GM21423 (cell line): Measurements from ENCODE around the gene CACNA1D.

Source experiments
- ATAC-seq: cut with Tn5 transposase; IDR thresholded peaks from one replicate; pipeline ENCODE4 v1.9.1; 2021; ENCODE audit warnings: mild to moderate bottlenecking, moderate library complexity; ENCODE audit not compliant: unreplicated experiment

CACNA1D gene

GRCh38 chr3:53677413-53677812, 183.0 kb downstream of the CACNA1D start:
- ATAC-seq: no peak

GRCh38 chr3:53680028-53680427, 185.6 kb downstream of the CACNA1D start:
- ATAC-seq: no peak

- no peak for ATAC-seq
Measured at GRCh38 chr3:53682807-53683206, 188.4 kb downstream of the CACNA1D start.

GRCh38 chr3:53688066-53688465, 193.7 kb downstream of the CACNA1D start:
- ATAC-seq: no peak

- no peak for ATAC-seq
Measured at GRCh38 chr3:53688989-53689388, 194.6 kb downstream of the CACNA1D start.

- ATAC-seq: no peak
Measured at GRCh38 chr3:53689681-53690080, 195.3 kb downstream of the CACNA1D start.

- ATAC-seq: no peak
Measured at GRCh38 chr3:53690521-53690920, 196.1 kb downstream of the CACNA1D start.

- no peak for ATAC-seq
Measured at GRCh38 chr3:53691349-53691748, 196.9 kb downstream of the CACNA1D start.

GRCh38 chr3:53691885-53692284, 197.5 kb downstream of the CACNA1D start:
- no peak for ATAC-seq

GRCh38 chr3:53693451-53693850, 199.0 kb downstream of the CACNA1D start:
- no peak for ATAC-seq

GRCh38 chr3:53694046-53694445, 199.6 kb downstream of the CACNA1D start:
- ATAC-seq: no peak

- ATAC-seq: no peak
Measured at GRCh38 chr3:53694666-53695323, 200.4 kb downstream of the CACNA1D start.

- ATAC-seq: no peak
Measured at GRCh38 chr3:53695324-53695690, 200.9 kb downstream of the CACNA1D start.

GRCh38 chr3:53696401-53697172, 202.2 kb downstream of the CACNA1D start:
- ATAC-seq: no peak

GRCh38 chr3:53700441-53700840, 206.0 kb downstream of the CACNA1D start:
- no peak for ATAC-seq

- no peak for ATAC-seq
Measured at GRCh38 chr3:53702776-53703530, 208.5 kb downstream of the CACNA1D start.

- no peak for ATAC-seq
Measured at GRCh38 chr3:53703630-53704362, 209.4 kb downstream of the CACNA1D start.

GRCh38 chr3:53704363-53704725, 209.9 kb downstream of the CACNA1D start:
- no peak for ATAC-seq

GRCh38 chr3:53705024-53705745, 210.8 kb downstream of the CACNA1D start:
- no peak for ATAC-seq

- ATAC-seq: no peak
Measured at GRCh38 chr3:53705774-53706173, 211.4 kb downstream of the CACNA1D start.

- ATAC-seq: no peak
Measured at GRCh38 chr3:53707222-53707621, 212.8 kb downstream of the CACNA1D start.
